Thyroid gland (tissue), 4 donors: ENCODE measurements around the gene INF2. TPM values are rescaled to one million over a fixed set of nuclear protein-coding genes. Genes with fewer than 3 reads are reported as not detected.

Source experiments
- DNase-seq, 2 donors: peaks; one replicate each; pipeline ENCODE4 v3.0.0-alpha.2; 2019
- H3K27ac ChIP-seq, 3 donors: fragments of 200-600 bp; sonication (generic); 1 replicate in 2 of 3; 2 replicates in 1 of 3; pipeline ENCODE4 v1.5.1; 2016 to 2019; ENCODE audit warnings: mild to moderate bottlenecking in 1 of 3, moderate library complexity in 1 of 3
- H3K27me3 ChIP-seq: fragments of 200-600 bp; sonication (generic); one replicate; pipeline ENCODE4 v1.5.1; 2019
- H3K36me3 ChIP-seq, 2 donors: fragments of 200-600 bp; sonication (generic); one replicate each; pipeline ENCODE4 v1.5.1; 2016 to 2019
- H3K4me1 ChIP-seq, 2 donors: fragments of 200-600 bp; sonication (generic); one replicate each; pipeline ENCODE4 v1.5.1; 2017 to 2019
- H3K4me3 ChIP-seq, 3 donors: fragments of 200-600 bp; sonication (generic); replicated peaks in 1 of 3; 1 replicate in 2 of 3; 2 replicates in 1 of 3; pipeline ENCODE4 v1.5.1; 2016; ENCODE audit warnings: mild to moderate bottlenecking in 1 of 3
- H3K9me3 ChIP-seq: fragments of 200-600 bp; sonication (generic); one replicate; pipeline ENCODE4 v1.5.1; 2017
- CTCF ChIP-seq, 6 experiments: fragments of 200-600 bp in 3 of 6; fragments of 450-650 bp in 3 of 6; sonication (generic) in 3 of 6; IDR thresholded peaks; one replicate each; pipeline ENCODE4 v1.5.1; 2016 to 2019; ENCODE audit warnings: antibody characterized with exemption in 6 of 6, mild to moderate bottlenecking in 2 of 6, inconsistent platforms in 1 of 6, moderate library complexity in 1 of 6
- POLR2A ChIP-seq, 2 donors: fragments of 450-650 bp; IDR thresholded peaks; one replicate each; pipeline ENCODE4 v1.6.1; 2017; ENCODE audit warnings: antibody characterized with exemption in 2 of 2, mild to moderate bottlenecking in 2 of 2, moderate library complexity in 1 of 2
- whole genome bisulfite sequencing, 2 donors: methylation state at CpG; one replicate each; pipeline ENCODE4 v1.1.5; 2017; 5-methylcytosine and 5-hydroxymethylcytosine counted together
- intact Hi-C: fragments of 100-400 bp; cut with DNase I; formaldehyde crosslinking; loops from one replicate; pipeline ENCODE4 v1.15.1; 2023
- total RNA-seq, 4 donors: library from RNA; depleted of rRNA; stranded (reverse); fragments of >200 nt; gene quantifications; one replicate each; pipeline ENCODE4 v1.2.3, GENCODE V29; 2016

Gene INF2
- total RNA-seq, 4 donors from 2014 or later = 35.1 to 54.7 (median 42.5) TPM

- H3K36me3 ChIP-seq = no peaks in the 10 kb centered on the region
- WGBS, 2 donors = 92 to 96% methylated on average over 22 to 28 of the region's 32 CpGs
These were observed 53.4 kb downstream of the INF2 start for GRCh38 chr14:104742586-104743455.

GRCh38 chr14:104743461-104744380 is 54.3 kb downstream of the INF2 start:
- 87 to 92% methylated on average over 25 to 27 of the region's 28 CpGs for WGBS, 2 donors
- Histone ChIP-seq H3K4me3 (no peak overlapping the region), H3K27ac (no peak overlapping the region), H3K27me3 (no peaks in the 10 kb centered on the region), H3K36me3 (no peaks in the 10 kb centered on the region), H3K4me1 (no peaks in the 10 kb centered on the region), H3K9me3 (no peaks in the 10 kb centered on the region)
- no peak for TF ChIP-seq POLR2A (IDR thresholded peaks at IDR 0.05)
- TF ChIP-seq CTCF (IDR thresholded peaks at IDR 0.05) = no peak
- DNase-seq = no peak
- intact Hi-C loops = no loop called here

More at GRCh38 chr14:104742586-104743455, 53.4 kb downstream of the INF2 start:
- Histone ChIP-seq H3K4me1 (no peaks in the 10 kb centered on the region), H3K27ac (no peak overlapping the region), H3K4me3 (no peak overlapping the region), H3K9me3 (no peaks in the 10 kb centered on the region), H3K27me3 (no peaks in the 10 kb centered on the region)
- no peak for DNase-seq
- intact Hi-C loops = no loop called here
- TF ChIP-seq CTCF (IDR thresholded peaks at IDR 0.05) = no peak

GRCh38 chr14:104744484-104744883 is 55.1 kb downstream of the INF2 start:
- H3K9me3 ChIP-seq = no peaks in the 10 kb centered on the region
- H3K4me1 ChIP-seq = no peaks in the 10 kb centered on the region
- intact Hi-C loops = no loop called here
- no peaks in the 10 kb centered on the region for H3K36me3 ChIP-seq
- no peak overlapping the region for H3K27ac ChIP-seq
- H3K4me3 ChIP-seq = no peak overlapping the region
- WGBS, 2 donors = 95 to 98% methylated on average over 8 to 10 of the region's 10 CpGs
- DNase-seq = no peak
- no peak for TF ChIP-seq POLR2A (IDR thresholded peaks at IDR 0.05)
- no peak for TF ChIP-seq CTCF (IDR thresholded peaks at IDR 0.05)
- no peaks in the 10 kb centered on the region for H3K27me3 ChIP-seq

- Histone ChIP-seq H3K9me3 (no peaks in the 10 kb centered on the region), H3K27ac (no peak overlapping the region), H3K36me3 (no peaks in the 10 kb centered on the region), H3K27me3 (no peaks in the 10 kb centered on the region), H3K4me1 (no peaks in the 10 kb centered on the region), H3K4me3 (no peak overlapping the region)
- TF ChIP-seq POLR2A (IDR thresholded peaks at IDR 0.05) = no peak
- no peak for TF ChIP-seq CTCF (IDR thresholded peaks at IDR 0.05)
- no peak for DNase-seq
- intact Hi-C loops = no loop called here
- 94 to 98% methylated on average over 6 to 9 of the region's 9 CpGs for WGBS, 2 donors
These were observed 56.0 kb downstream of the INF2 start for GRCh38 chr14:104745431-104745830.
